DMS79 (cell line): ENCODE measurements around the gene ZBTB38.

ENCODE experiments used
- DNase-seq: peaks from one replicate; lab custom pipeline; 2025; lab: John Stamatoyannopoulos, UW

The ZBTB38 gene

GRCh38 chr3:141406265-141406664 is 38.0 kb downstream of the ZBTB38 start:
- no peak for DNase-seq

DNA sequence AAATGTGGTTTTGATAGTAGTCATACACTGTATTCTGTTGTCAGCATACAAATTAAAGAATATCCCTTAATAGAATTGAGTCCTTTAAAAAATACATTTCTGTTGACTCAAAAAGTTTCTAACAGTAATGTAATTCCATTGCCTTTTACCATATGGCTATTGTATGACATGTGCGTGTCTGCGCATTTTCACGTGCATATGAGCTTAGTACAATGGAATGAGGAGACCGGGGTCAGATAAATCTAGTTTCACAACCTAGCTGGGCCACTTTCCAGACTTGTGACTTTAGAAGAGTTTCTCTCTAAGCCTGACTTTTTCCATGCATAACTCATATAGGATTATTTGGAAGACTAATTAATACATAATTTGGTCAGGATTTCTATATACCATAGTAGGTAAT is 38.7 kb downstream of the ZBTB38 start:
- DNase-seq, result no peak

- no peak for DNase-seq
Measured at GRCh38 chr3:141407825-141408224, 39.5 kb downstream of the ZBTB38 start.

DNA sequence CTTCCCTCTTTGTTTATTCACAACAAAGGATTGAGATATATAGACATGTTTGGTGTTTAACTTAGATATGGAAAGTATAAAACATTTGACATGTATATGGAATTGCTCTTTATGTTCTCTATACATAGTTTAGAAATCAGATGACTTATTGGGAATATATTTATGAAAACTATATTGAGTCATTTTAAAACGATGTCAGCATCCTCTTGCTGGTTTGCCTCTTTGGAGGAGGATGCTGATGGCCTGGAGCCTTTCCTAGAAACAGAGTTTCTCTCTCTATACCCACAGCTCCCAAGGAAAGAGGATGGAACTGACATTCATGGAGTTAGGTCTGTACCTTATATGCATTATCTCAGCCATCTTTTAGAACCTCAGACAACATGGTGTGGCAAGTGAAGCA is 40.3 kb downstream of the ZBTB38 start:
- DNase-seq, result no peak

- no peak for DNase-seq
Measured at GRCh38 chr3:141409940-141410241, 41.6 kb downstream of the ZBTB38 start.

- no peak for DNase-seq
Measured at GRCh38 chr3:141410408-141410807, 42.1 kb downstream of the ZBTB38 start.

DNA sequence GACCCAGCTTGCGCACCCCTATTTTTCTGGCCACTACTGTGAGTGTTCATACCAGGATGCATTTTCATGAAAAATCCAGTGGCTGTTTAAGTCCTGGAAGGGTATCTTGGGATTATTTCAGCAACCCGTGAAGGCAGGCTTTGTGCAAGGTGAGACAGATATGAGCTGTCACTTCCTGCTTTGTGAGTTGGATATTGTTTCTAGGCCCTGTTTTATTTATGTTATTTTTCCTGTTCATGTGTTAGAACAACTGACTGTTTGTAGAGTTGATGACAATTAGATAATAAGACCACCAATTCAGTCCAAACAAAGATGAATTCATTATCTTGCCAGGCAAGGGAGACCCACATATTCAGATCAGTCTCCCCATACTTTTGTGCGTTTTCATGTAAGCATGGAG is 42.5 kb downstream of the ZBTB38 start:
- DNase-seq, result no peak

DNA sequence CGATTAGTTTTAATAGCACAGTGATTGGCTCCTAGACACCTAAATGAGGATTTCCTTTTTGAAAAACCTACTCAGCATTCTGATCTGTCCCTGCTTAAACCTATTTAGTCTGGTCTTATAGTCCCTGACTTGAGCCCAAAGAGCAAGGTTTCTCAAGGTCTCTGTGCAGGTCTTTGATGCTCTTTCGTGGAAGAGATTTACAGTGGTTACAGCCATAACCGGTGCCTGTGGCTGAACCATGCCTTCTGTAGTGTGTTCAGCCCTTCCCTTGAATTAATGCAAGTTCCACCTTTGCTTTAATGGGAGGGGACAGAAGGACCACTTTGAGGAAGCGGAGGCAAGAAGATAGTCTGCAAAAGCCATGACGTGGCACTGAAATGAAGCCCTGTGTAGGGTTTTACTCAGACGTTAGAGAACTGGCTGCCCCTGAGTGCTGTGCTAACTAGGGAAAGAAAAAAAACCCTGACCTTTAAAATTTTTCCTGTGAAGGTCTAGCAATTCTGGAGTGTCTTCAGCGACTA is 43.0 kb downstream of the ZBTB38 start:
- no peak for DNase-seq

DNA sequence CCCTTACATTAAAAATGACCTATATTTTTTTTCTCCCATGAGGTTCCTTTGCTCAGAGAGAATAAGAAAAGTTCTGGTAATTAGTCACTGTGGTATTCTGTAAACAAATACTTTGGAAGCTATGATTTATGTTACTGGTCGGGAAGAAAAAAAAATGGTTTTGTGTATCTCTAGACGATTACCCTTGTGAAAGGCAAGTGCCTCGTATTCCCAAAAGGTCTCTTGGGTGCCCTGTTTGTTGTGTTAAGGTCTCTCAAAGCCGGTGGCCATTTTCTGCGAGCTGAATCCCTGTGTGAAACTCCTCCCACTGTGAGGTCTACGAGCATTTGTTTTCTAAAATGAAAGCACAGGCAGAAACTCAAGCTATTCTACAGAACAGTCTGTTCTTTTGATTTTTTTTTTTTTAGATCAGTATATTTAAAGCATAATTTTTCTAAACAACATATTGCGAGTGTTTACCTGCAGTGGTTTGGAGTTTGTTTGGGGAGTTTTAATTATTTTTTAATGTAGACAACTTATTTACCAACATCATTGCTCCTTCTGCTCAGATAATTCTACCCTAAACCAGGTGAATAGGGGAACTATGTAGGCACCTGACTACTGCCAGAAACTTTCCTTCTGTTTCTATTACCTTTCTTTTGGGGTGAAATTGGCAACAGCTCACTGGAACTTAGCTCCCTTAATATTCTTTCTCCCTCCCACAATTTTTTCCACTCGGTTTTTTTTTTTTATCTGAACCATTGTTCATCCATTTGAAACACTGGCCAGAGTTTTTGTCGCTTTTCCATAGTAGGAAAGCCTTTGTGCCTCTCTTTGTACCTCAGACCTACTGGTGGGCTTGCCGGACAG is 44.0 kb downstream of the ZBTB38 start:
- peak; percentile 23 for DNase-seq

- DNase-seq, result no peak
Measured at GRCh38 chr3:141412936-141413354, 44.6 kb downstream of the ZBTB38 start.

DNA sequence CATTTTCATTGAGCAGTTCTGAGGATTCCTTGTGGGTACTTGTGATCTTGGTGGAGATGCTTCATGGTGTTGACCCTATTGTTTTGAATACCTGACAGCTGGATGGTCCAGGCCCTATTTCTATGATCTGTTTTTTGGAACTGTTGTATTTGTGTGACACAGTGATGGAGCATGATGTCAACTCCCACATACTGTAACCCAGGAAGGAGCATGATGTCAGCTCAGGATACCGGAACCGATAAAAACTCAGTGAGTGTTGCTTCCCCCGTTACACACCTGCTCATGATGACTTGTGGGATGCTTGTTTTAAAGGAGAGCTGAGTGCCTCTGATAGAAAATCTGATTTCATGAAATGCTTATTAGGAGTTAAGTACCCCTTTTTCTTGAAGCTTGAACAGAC is 45.1 kb downstream of the ZBTB38 start:
- DNase-seq, result no peak

DNA sequence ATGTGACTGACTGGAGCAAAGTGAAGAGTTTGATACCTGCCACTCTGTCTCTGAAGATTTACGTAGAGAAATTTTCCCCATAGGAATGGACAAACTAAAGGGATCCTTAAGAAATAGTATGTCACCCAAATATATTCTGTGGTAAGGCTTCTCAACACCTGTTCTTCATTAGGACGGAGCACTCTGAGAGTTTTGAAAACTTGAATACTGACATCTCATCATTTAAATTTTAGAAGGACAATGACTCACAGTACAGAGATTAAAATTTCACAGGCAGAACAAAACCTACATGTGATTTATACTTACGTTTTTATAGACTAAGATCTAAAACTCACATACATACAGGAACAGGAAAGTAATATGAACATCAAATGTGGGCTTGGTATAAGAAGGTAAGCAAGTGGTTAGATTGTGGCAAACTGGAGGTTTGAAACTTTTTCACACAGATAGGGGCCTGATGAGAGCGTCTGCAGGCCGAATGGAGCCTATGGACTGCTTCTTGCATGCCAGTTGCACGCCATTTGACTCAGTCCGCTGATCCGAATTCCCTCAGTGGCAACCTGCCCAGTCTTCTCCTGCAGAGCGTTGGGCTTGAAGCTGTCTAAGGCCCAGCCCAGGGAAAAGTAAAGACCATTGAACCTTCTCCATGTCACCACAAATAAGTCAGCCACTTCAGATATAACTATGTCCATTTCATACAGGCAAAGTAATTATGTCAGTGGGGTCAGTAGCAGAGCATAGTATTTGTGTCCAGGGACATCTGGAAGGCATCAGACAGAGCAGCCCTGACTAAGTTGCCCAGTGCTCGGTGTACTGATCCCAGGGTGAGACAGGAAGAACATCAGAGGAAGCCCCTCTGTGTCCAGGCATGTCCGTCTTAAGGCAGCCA is 45.7 kb downstream of the ZBTB38 start:
- no peak for DNase-seq

GRCh38 chr3:141414800-141415462 is 46.6 kb downstream of the ZBTB38 start:
- DNase-seq, result no peak

- DNase-seq, result no peak
Measured at GRCh38 chr3:141415953-141416352, 47.6 kb downstream of the ZBTB38 start.
